IPS-NIHi7 (cell line): Measurements from ENCODE around the gene CCNI2.

Experiments used
- DNase-seq: peaks from one replicate; pipeline ENCODE4 v3.0.0; 2012; ENCODE audit warnings: mixed read lengths; ENCODE audit errors: extremely low spot score

The CCNI2 gene

DNA sequence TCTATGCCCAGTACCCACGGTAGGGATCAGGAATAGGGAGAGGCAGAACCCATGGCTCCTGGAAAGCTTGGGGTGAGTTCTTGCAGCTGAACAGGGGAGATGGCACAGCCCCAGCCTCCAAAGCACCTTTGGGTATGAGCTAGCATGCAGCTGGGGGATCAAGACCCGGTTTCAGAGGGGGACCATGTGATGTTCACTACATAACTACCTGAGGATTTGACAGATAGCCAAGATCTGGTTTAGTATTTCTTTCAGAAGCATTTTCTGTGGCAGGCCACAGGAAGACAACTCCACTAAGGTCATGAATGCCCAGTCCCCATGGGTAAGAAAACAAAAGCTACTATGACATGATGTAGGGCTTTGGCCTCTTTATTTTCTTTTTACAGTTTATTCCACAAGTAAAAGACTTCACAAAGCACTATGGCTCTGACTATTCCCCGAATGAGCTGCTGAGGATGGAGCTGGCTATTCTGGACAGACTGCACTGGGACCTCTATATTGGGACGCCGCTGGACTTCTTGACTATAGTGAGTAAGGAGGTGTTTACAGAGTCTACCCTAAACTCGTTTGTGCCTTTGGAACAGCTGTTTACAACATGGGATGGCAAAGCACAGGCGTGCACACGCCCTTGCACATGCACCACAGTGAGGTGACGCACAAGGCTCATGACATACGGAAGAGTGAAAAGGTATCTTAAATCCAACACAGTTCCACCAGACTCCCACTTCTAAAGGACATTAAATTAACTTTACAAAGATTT lies 3.4 kb downstream of the CCNI2 start:
- DNase-seq: peak; percentile 2

DNA sequence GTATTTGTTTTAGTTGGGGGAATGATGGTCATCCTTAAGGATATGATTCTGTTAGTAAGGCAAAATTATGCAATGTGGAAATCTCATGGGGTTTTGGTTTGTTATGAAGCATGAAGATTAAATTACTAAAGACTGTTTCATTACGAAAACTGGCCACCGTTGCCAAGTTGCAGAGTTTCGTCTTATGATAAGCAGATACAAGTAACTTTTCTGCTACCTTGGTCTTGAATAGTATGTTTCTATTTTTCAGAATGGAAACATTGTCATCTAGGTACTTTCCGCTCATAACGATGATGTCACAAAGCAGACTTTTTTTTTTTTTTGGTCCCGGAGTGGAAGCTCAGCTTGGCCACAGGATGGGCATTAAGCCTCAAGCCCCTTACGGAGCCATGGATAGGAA lies 4.2 kb downstream of the CCNI2 start:
- DNase-seq: no peak

DNA sequence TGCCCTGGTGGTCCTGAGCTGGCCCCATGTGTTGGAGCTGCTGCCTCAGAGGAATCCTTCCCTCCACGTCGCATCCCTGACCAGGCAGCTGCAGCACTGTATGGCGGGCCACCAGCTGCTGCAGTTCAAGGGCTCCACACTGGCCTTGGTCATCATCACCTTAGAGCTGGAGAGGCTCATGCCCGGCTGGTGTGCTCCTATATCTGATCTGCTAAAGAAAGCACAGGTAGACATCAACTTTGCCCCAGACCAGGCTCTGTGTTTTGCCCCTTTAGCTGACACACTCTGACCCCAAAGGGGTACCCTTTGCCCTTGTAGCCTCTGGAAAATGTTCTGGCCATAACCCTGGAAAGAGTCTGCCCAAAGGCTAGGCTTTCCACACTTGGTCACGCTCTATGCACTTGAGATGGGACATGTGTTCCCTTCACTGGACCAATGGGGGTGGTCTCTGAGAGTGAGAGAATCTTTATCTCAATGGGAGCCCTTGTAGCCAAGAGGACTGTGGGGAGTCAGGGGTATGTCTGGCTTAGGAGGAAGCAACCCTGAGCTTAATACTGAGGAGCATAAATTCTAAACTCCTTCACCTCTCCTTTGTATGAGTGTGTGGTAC lies 4.8 kb downstream of the CCNI2 start:
- peak; percentile 5 for DNase-seq

DNA sequence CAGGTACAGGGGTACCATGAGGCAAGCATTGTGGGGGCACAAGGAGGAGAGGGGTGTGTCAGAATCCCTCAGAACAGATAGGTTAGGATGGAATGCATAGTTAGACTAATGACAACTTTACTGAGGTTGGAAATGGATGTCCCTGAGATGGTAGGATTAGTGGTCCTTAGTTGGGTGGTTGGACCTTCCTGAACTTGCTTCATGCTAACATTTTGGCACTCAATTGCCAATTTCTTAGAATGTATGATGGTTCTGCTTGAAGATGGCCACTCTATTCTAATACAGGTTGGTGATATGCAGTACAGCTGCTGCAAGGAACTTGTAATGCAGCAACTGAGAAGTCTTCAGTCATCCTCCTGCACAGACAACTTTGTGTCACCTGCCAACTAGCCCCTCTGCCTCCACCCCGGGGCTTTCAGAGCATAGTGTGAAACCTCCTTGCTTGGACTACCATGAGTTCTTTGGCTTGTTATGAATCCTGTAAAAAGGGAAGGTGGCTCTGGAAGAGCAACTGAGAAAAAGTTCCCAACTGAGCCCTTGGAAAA lies 5.4 kb downstream of the CCNI2 start:
- DNase-seq: peak; percentile 1

GRCh38 chr5:132753135-132753987 lies 6.1 kb downstream of the CCNI2 start:
- DNase-seq: peak; percentile 61

DNA sequence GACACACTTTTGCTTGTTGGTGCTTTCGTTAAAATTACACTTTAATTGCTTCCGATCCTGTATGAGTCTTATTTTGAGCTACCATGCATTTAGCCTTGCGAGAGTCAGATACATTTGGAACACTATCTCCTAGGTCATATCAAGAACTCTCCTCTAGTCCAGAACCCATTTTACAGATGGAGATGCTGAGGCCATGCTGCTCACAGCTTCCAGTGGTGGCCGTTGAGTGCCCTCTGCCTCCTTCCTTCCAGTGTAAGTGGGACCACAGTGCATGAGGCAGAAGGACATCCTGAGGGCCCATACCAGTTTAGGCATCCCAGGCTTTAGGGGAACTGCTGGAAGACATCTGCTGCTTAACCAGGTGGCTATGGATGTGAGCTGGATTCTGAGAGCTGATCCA lies 6.9 kb downstream of the CCNI2 start:
- DNase-seq: no peak

DNA sequence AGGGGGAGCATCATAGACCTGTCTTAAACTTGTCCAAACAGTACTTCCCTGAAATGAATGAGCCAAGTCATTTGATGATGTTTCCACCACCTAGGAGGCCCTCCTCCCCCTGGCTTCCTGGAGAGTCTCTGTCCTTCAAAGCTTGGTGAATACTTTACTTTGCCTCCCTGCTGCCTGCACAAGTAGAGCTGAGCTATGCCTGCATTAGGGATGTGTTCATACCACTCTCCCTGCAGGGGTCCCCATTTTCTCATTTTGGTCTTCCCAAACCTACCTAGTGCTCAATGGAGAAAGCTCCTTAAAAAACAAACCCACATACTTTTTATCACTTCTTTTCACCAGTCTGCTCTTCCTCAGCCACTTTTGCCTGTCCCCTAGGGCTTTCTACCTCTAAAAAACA lies 7.7 kb downstream of the CCNI2 start:
- DNase-seq: no peak

DNA sequence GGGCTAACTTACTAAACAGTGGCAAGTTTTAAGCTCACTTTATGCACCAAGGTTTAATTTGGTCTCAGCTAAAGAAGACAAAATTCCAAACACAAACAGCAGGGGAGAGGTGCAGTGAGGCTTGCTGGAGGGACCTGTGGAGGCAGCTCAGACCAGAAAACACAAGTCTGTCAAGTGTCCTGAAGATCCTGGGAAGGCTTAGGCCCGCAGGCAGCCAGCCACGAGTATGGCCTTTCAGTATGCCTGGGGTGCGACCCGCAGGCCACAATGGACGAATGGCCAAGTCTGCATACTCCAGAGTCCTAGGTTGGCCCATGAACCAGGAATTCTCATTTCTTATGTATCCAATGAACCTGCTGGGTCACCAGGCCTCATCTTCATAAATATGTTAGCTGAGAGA lies 9.3 kb downstream of the CCNI2 start:
- no peak for DNase-seq

GRCh38 chr5:132758451-132758850 lies 11.2 kb downstream of the CCNI2 start:
- DNase-seq: no peak

DNA sequence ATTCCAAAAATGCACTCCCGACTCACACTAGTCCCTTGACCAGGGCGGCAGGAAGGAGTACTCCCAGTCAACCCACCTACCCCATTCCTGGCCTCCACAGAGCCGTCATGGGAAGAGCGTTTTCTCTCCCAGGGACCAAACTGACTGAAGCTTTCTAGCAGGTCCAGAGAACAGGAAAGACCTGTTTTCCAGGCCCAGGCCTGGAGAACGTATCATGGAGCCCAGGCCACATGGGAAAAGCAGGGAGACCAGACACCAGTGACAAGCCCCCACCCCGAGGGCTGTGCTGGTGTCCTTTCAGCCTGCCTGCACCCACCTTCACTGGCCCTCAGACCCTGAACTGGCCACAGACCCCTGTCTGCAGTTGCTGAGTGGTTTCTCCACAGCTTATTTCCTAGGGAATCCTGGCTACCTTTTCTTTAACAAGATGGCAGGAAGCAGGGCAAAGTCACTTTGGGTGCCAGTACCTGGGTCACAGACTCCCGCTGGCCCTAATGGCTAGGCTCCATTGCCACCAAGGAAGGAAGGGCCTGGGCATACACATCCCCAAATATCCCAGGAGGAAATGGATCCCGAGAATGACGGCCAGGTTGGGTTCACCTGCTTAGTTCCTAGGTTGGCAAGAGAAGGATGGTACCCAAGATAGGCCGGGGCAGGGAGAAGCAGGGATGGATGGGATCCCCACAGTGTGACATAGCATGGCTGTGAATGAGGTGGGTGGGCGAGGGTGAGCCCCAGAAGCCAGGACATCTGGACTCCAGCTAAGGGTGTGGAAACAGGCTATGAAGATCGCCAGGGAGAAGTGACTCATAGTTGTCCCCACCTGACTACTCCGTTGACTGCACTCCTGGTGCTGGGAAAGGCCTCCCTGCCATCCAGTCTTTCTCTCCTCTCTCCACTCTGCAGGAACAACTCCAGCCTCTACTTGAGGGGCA lies 12.2 kb downstream of the CCNI2 start:
- no peak for DNase-seq

GRCh38 chr5:132760049-132760420 lies 12.8 kb downstream of the CCNI2 start:
- DNase-seq: no peak

GRCh38 chr5:132760601-132761317 lies 13.5 kb downstream of the CCNI2 start:
- no peak for DNase-seq

DNA sequence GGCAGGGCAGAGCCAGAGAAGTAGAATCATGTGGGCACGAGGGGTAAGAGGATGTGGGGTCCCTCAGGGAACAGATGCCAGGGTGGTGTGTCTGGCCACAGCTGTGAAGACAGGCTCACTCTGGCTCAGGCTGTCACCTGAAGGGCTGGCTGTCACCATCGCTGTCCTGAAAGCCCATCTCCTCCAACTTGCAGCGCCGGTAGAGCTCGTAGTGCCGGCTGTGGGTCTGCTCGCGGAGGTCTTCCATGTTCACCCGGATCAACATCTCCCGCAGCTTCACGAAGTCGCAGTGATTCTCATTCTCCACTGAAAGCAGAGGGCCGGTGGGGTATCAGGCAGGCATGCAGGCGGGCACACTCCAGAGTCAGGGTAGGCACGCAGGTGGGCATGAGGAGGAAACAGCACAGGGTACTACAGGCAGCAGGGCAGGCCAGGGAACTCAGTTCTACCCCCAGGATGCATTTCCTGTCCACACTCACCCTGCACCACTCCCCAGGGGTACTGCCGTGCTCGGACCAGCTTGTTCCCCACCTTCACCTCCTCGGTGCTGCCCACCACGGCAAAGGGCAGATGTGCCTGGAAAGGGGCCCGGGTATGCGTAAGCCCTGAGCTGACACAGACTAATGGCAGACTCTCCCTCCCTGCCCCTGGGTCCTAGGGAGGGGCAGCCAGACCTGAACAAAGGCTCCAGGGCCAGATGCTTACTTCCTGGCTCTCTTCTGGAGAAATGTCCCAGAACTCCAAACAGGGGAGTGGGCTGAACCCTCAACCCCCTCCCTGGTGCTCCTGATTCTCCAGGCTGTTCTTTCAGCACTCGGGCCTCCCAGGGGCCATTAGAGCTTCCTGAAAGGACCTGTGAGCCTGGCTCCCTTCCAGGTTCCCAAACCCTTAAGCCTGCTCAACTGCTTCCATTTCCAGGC lies 14.4 kb downstream of the CCNI2 start:
- DNase-seq: no peak

DNA sequence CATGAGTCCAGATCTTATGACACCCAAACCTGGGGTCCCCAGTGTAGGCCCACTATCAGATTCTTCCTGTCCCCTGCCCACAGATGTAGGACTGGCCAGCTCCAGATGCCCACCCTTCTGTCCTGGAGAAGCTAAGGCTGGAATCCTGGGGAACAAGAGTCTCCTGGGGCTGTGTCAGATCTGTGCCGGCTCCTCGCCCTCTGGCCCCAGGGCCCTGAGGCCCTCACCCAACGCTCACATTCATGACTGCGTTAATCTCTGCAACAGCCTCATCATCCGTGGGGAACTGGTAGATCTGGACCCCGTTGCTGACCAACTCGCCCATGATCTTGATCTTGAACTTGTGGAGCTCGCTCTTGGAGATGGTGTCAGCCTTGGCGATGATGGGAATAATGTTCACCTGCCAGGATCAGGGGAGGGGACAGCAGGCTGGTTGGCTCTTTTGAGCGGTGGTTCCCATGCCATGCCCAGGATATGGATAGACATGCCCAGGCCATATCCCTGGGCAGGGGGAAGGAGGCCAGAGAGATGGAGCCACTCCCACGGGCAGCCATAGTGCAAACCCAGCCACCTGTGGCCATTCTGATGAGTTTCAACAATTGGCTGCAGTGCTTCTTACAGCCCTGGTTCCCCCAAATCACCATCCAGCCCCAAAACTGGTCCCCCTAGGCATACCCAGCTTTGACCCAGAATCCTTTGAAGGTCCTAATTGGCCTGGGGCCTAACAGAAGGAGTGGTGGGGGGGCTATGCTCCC lies 15.2 kb downstream of the CCNI2 start:
- DNase-seq: no peak

GRCh38 chr5:132763181-132764036 lies 16.2 kb downstream of the CCNI2 start:
- no peak for DNase-seq

DNA sequence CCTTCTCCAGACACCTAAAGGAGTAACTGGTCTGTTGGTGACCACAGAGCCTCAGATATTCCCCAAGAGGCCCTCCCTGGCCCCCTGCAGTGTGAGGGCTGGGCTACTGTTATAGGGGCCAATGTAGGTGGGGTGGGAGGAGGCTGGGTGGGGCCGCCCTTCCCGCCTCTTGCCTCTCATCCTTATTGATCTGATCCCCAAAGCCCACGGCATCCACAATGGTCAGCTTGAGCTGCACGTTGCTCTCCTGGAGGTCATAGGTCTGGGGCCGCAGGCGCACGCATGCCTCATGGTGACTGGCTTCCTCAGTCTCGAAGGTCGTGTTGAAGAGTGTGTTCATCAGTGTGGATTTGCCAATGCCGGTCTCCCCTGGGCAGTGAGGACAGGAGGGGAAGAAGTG lies 16.8 kb downstream of the CCNI2 start:
- no peak for DNase-seq

- DNase-seq: no peak
These were observed 17.5 kb downstream of the CCNI2 start for GRCh38 chr5:132764671-132765238.
